ENCODE results near the gene CCDC34.

The CCDC34 gene

GRCh38 chr11:27392278-27393114 lies 29.5 kb upstream of the CCDC34 start:
- ATAC-seq (ENCODE audit: insufficient read depth, low read depth), result no peak
- H3K4me1 ChIP-seq (ENCODE audit: insufficient read depth, low read length), result no peaks in the 10 kb centered on the region
- TF ChIP-seq EZH2 (IDR thresholded peaks at IDR 0.05; ENCODE audit: borderline replicate concordance, low read depth, low read length, severe bottlenecking), result no peak
- TF ChIP-seq CTCF (IDR thresholded peaks at IDR 0.05; ENCODE audit: borderline replicate concordance, extremely low read depth, low read length, poor library complexity, severe bottlenecking), result no peak
- no peak for DNase-seq
- no peaks in the 10 kb centered on the region for H3K79me2 ChIP-seq (ENCODE audit: insufficient read depth, low read length)
- H3K9me3 ChIP-seq (ENCODE audit: insufficient read depth, low read length, severe bottlenecking), result no peaks in the 10 kb centered on the region
- no peaks in the 10 kb centered on the region for H4K20me1 ChIP-seq (ENCODE audit: insufficient read depth, low read length)
- H3K27me3 ChIP-seq (ENCODE audit: insufficient read depth, low read length, poor library complexity), result no peaks in the 10 kb centered on the region
- no peaks in the 10 kb centered on the region for H3K36me3 ChIP-seq (ENCODE audit: insufficient read depth, low read length)
- no peak overlapping the region for H2AFZ ChIP-seq (ENCODE audit: low read depth, low read length)
- H3K27ac ChIP-seq (ENCODE audit: low read length), result no peak overlapping the region
- H3K4me2 ChIP-seq (ENCODE audit: insufficient read depth, low read length), result no peak overlapping the region
- H3K9ac ChIP-seq (ENCODE audit: low read depth, low read length), result no peak overlapping the region
- H3K4me3 ChIP-seq (ENCODE audit: low read depth in 1 of 2, low read length in 2 of 2), result no peak overlapping the region

GRCh38 chr11:27391331-27392015 lies 28.5 kb upstream of the CCDC34 start:
- DNase-seq (no peak), ATAC-seq (ENCODE audit: insufficient read depth, low read depth) (no peak)
- H2AFZ ChIP-seq (ENCODE audit: low read depth, low read length), result no peak overlapping the region
- H3K79me2 ChIP-seq (ENCODE audit: insufficient read depth, low read length), result no peaks in the 10 kb centered on the region
- H3K27me3 ChIP-seq (ENCODE audit: insufficient read depth, low read length, poor library complexity), result no peaks in the 10 kb centered on the region
- H3K9me3 ChIP-seq (ENCODE audit: insufficient read depth, low read length, severe bottlenecking), result no peaks in the 10 kb centered on the region
- no peaks in the 10 kb centered on the region for H4K20me1 ChIP-seq (ENCODE audit: insufficient read depth, low read length)
- H3K4me2 ChIP-seq (ENCODE audit: insufficient read depth, low read length), result no peak overlapping the region
- no peak overlapping the region for H3K27ac ChIP-seq (ENCODE audit: low read length)
- no peaks in the 10 kb centered on the region for H3K4me1 ChIP-seq (ENCODE audit: insufficient read depth, low read length)
- no peak overlapping the region for H3K9ac ChIP-seq (ENCODE audit: low read depth, low read length)
- no peak overlapping the region for H3K4me3 ChIP-seq (ENCODE audit: low read depth in 1 of 2, low read length in 2 of 2)
- no peaks in the 10 kb centered on the region for H3K36me3 ChIP-seq (ENCODE audit: insufficient read depth, low read length)
- TF ChIP-seq EZH2 (IDR thresholded peaks at IDR 0.05; ENCODE audit: borderline replicate concordance, low read depth, low read length, severe bottlenecking), result no peak
- TF ChIP-seq CTCF (IDR thresholded peaks at IDR 0.05; ENCODE audit: borderline replicate concordance, extremely low read depth, low read length, poor library complexity, severe bottlenecking), result no peak

DNA sequence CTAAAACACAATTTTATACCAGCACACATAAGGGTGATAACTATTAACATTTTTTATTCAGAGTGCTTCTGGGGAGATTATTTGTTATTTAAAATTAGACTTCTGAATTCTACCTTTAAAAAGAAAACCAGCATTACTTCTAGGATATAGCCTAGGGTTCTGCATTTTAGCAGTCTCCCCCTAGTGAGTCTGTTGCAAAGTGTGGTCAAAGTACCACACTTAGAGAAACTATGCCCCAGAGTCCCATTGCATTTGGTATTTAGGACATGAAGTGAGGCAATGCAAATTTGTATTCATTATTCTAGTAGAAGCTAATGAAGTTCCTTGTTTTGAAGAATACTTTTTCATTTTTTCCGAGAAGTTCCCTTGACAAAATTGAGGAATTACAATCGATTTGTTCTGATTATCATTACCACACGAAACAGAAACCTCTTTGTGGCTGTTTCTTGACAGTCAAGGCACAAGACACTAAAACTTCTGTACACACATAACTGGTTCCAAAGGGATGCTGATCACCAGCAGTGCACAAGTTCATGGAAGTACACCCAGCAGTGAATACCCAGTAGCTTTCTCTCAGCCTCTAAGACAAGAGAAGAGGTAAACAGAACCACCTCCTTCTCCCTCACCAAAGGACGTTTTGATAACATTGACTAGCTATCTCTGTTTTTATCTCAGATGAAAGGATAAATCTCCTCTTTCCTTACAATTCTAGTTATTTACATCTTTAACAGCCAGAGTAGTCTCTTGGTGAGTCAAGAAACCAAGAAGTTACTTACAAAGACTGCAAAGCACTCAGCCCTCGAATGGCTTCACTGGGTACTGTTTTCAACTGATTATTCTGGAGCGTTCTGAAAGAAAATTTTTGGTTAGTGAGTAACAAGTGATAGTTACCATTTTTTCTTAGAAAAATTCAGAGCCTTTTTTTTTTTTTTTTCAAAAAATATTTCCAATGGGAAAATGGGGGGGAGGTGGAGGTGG lies 27.6 kb upstream of the CCDC34 start:
- Histone ChIP-seq H3K79me2 (ENCODE audit: insufficient read depth, low read length) (no peaks in the 10 kb centered on the region), H3K9me3 (ENCODE audit: insufficient read depth, low read length, severe bottlenecking) (no peaks in the 10 kb centered on the region), H2AFZ (ENCODE audit: low read depth, low read length) (no peak overlapping the region), H3K27me3 (ENCODE audit: insufficient read depth, low read length, poor library complexity) (no peaks in the 10 kb centered on the region), H3K9ac (ENCODE audit: low read depth, low read length) (no peak overlapping the region), H3K27ac (ENCODE audit: low read length) (no peak overlapping the region), H3K4me3 (ENCODE audit: low read depth in 1 of 2, low read length in 2 of 2) (no peak overlapping the region), H3K36me3 (ENCODE audit: insufficient read depth, low read length) (no peaks in the 10 kb centered on the region), H4K20me1 (ENCODE audit: insufficient read depth, low read length) (no peaks in the 10 kb centered on the region), H3K4me1 (ENCODE audit: insufficient read depth, low read length) (no peaks in the 10 kb centered on the region), H3K4me2 (ENCODE audit: insufficient read depth, low read length) (no peak overlapping the region)
- TF ChIP-seq CTCF (IDR thresholded peaks at IDR 0.05; ENCODE audit: borderline replicate concordance, extremely low read depth, low read length, poor library complexity, severe bottlenecking) (no peak), EZH2 (IDR thresholded peaks at IDR 0.05; ENCODE audit: borderline replicate concordance, low read depth, low read length, severe bottlenecking) (no peak)
- ATAC-seq (ENCODE audit: insufficient read depth, low read depth) (no peak), DNase-seq (no peak)

Measured in DND-41 (cell line).